HAP-1 (cell line): ENCODE measurements around the gene TNNI3K.
"Not testable (repeated sequence)": the region's sequence is repeated elsewhere in the genome, so short reads cannot be mapped to it uniquely, and the experiment has no call there.

Experiments used
- DNase-seq, 2 experiments: peaks; one replicate each; pipeline ENCODE4 v3.0.0-alpha.2; 2016 to 2020; ENCODE audit warnings: low spot score in 2 of 2
- H3K27me3 ChIP-seq: fragments of 250-450 bp; sonication (Bioruptor Pico); 2 replicates; pipeline ENCODE4 v1.5.1; 2020; ENCODE audit warnings: low read depth, mild to moderate bottlenecking, moderate library complexity
- H3K36me3 ChIP-seq: fragments of 250-450 bp; sonication (Bioruptor Pico); replicated peaks from 2 replicates; pipeline ENCODE4 v1.5.1; 2020; ENCODE audit warnings: mild to moderate bottlenecking
- H3K4me1 ChIP-seq: fragments of 250-450 bp; sonication (Bioruptor Pico); 2 replicates; pipeline ENCODE4 v1.5.1; 2020; ENCODE audit warnings: mild to moderate bottlenecking
- H3K4me3 ChIP-seq: fragments of 250-450 bp; sonication (Bioruptor Pico); 2 replicates; pipeline ENCODE4 v1.5.1; 2020; ENCODE audit warnings: mild to moderate bottlenecking, moderate library complexity
- H3K9me3 ChIP-seq: fragments of 250-450 bp; sonication (Bioruptor Pico); 2 replicates; pipeline ENCODE4 v1.5.1; 2020; ENCODE audit warnings: mild to moderate bottlenecking, moderate library complexity
- in situ Hi-C: fragments of 300-500 bp; cut with MboI; formaldehyde crosslinking; loops from 3 replicates; pipeline ENCODE4 v1.14.3; 2020; ENCODE audit warnings: low sequenced_read_pairs, inconsistent platforms, mixed read lengths

TNNI3K gene

GRCh38 chr1:74245168-74245772, 10.1 kb downstream of the TNNI3K start:
- Histone ChIP-seq H3K36me3 (no peaks in the 10 kb centered on the region), H3K4me3 (no peak overlapping the region)

GRCh38 chr1:74246315-74246714, 11.1 kb downstream of the TNNI3K start:
- in situ Hi-C loops = no loop called here
- no peaks in the 10 kb centered on the region for H3K4me1 ChIP-seq
- no peaks in the 10 kb centered on the region for H3K36me3 ChIP-seq
- H3K4me3 ChIP-seq = no peak overlapping the region
- no peak for DNase-seq
- H3K9me3 ChIP-seq = no peaks in the 10 kb centered on the region
- H3K27me3 ChIP-seq = no peaks in the 10 kb centered on the region

More at GRCh38 chr1:74245168-74245772, 10.1 kb downstream of the TNNI3K start:
- Histone ChIP-seq H3K9me3 (no peaks in the 10 kb centered on the region), H3K4me1 (no peaks in the 10 kb centered on the region), H3K27me3 (no peaks in the 10 kb centered on the region)
- in situ Hi-C loops = no loop called here
- no peak for DNase-seq

GRCh38 chr1:74247881-74248528, 12.8 kb downstream of the TNNI3K start:
- in situ Hi-C loops = no loop called here
- Histone ChIP-seq H3K4me3 (no peak overlapping the region), H3K27me3 (no peaks in the 10 kb centered on the region), H3K4me1 (no peaks in the 10 kb centered on the region), H3K36me3 (no peaks in the 10 kb centered on the region), H3K9me3 (no peaks in the 10 kb centered on the region)
- no peak for DNase-seq

GRCh38 chr1:74253243-74253824, 18.1 kb downstream of the TNNI3K start:
- H3K4me1 ChIP-seq, H3K27me3 ChIP-seq, DNase-seq, in situ Hi-C loops, H3K4me3 ChIP-seq, H3K36me3 ChIP-seq, H3K9me3 ChIP-seq: not testable (repeated sequence)

- Histone ChIP-seq H3K27me3 (no peaks in the 10 kb centered on the region), H3K36me3 (no peaks in the 10 kb centered on the region), H3K4me3 (no peak overlapping the region), H3K4me1 (no peaks in the 10 kb centered on the region), H3K9me3 (no peaks in the 10 kb centered on the region)
- DNase-seq = no peak
- in situ Hi-C loops = no loop called here
Observed at GRCh38 chr1:74266001-74266400, 30.8 kb downstream of the TNNI3K start.

GRCh38 chr1:74271503-74271902, 36.3 kb downstream of the TNNI3K start:
- DNase-seq = no peak
- in situ Hi-C loops = no loop called here
- no peak overlapping the region for H3K4me3 ChIP-seq
- H3K4me1 ChIP-seq = no peaks in the 10 kb centered on the region
- H3K36me3 ChIP-seq = no peaks in the 10 kb centered on the region
- no peaks in the 10 kb centered on the region for H3K9me3 ChIP-seq
- H3K27me3 ChIP-seq = no peaks in the 10 kb centered on the region

- in situ Hi-C loops = no loop called here
- Histone ChIP-seq H3K9me3 (no peaks in the 10 kb centered on the region), H3K27me3 (no peaks in the 10 kb centered on the region), H3K36me3 (no peaks in the 10 kb centered on the region), H3K4me1 (no peaks in the 10 kb centered on the region), H3K4me3 (no peak overlapping the region)
- DNase-seq = no peak
Observed at GRCh38 chr1:74280642-74281396, 45.6 kb downstream of the TNNI3K start.

- Histone ChIP-seq H3K9me3 (no peaks in the 10 kb centered on the region), H3K4me1 (no peaks in the 10 kb centered on the region)
- in situ Hi-C loops = no loop called here
Observed at GRCh38 chr1:74286414-74286813, 51.2 kb downstream of the TNNI3K start.

GRCh38 chr1:74314438-74314837, 79.3 kb downstream of the TNNI3K start:
- H3K9me3 ChIP-seq = no peaks in the 10 kb centered on the region; the same call in 1 of the 2 replicates
- DNase-seq = no peak
- no peaks in the 10 kb centered on the region for H3K36me3 ChIP-seq
- no peaks in the 10 kb centered on the region for H3K27me3 ChIP-seq
- no peaks in the 10 kb centered on the region for H3K4me1 ChIP-seq
- H3K4me3 ChIP-seq = no peak overlapping the region
- in situ Hi-C loops = no loop called here

More at GRCh38 chr1:74286414-74286813, 51.2 kb downstream of the TNNI3K start:
- H3K36me3 ChIP-seq = no peaks in the 10 kb centered on the region
- DNase-seq = no peak
- H3K27me3 ChIP-seq = no peaks in the 10 kb centered on the region
- H3K4me3 ChIP-seq = no peak overlapping the region

GRCh38 chr1:74316302-74316701, 81.1 kb downstream of the TNNI3K start:
- Histone ChIP-seq H3K4me1 (no peaks in the 10 kb centered on the region), H3K4me3 (no peak overlapping the region), H3K36me3 (no peaks in the 10 kb centered on the region), H3K27me3 (no peaks in the 10 kb centered on the region), H3K9me3 (no peaks in the 10 kb centered on the region; the same call in 1 of the 2 replicates)
- in situ Hi-C loops = no loop called here
- no peak for DNase-seq

- Histone ChIP-seq H3K4me1 (no peaks in the 10 kb centered on the region), H3K27me3 (no peaks in the 10 kb centered on the region), H3K36me3 (no peaks in the 10 kb centered on the region), H3K4me3 (no peak overlapping the region), H3K9me3 (no peaks in the 10 kb centered on the region; the same call in 1 of the 2 replicates)
- in situ Hi-C loops = no loop called here
- DNase-seq = no peak
Observed at GRCh38 chr1:74317663-74318062, 82.5 kb downstream of the TNNI3K start.

GRCh38 chr1:74323937-74324473, 88.8 kb downstream of the TNNI3K start:
- H3K4me1 ChIP-seq = no peaks in the 10 kb centered on the region
- in situ Hi-C loops = no loop called here

GRCh38 chr1:74324684-74325448, 89.7 kb downstream of the TNNI3K start:
- no peak for DNase-seq
- Histone ChIP-seq H3K4me3 (no peak overlapping the region), H3K4me1 (no peaks in the 10 kb centered on the region), H3K36me3 (no peaks in the 10 kb centered on the region), H3K27me3 (no peaks in the 10 kb centered on the region), H3K9me3 (no peaks in the 10 kb centered on the region)
- in situ Hi-C loops = no loop called here

More at GRCh38 chr1:74323937-74324473, 88.8 kb downstream of the TNNI3K start:
- H3K36me3 ChIP-seq = no peaks in the 10 kb centered on the region
- H3K9me3 ChIP-seq = no peaks in the 10 kb centered on the region; the same call in 1 of the 2 replicates
- no peaks in the 10 kb centered on the region for H3K27me3 ChIP-seq
- no peak for DNase-seq
- no peak overlapping the region for H3K4me3 ChIP-seq
